Cardiac fibroblast (primary cell): Measurements from ENCODE around the gene TRPM3.

Experiments used
- DNase-seq, 2 donors: peaks; one replicate each; pipeline versions ENCODE4 v3.0.0 to v3.0.0-alpha.2; 2010; ENCODE audit warnings: low read depth in 2 of 2
- H3K4me3 ChIP-seq, 2 donors: replicated peaks in 1 of 2; 1 replicate in 1 of 2; 2 replicates in 1 of 2; pipeline ENCODE4 v1.5.1; 2011; ENCODE audit warnings: low read depth in 2 of 2, low read length in 2 of 2, mild to moderate bottlenecking in 2 of 2, moderate library complexity in 1 of 2
- CTCF ChIP-seq: IDR thresholded peaks from one replicate; pipeline ENCODE4 v1.5.1; 2011; ENCODE audit warnings: low read depth, mild to moderate bottlenecking, low read length, inconsistent platforms

Gene TRPM3

GRCh38 chr9:71121275-71122021 lies at the start of gene TRPM3:
Gene TRPM3, minus strand, starts transcription at chr9:71121621. Its CDS starts 267 bp downstream, at chr9:71121354.
- no peak within 1 kb of the TSS for H3K4me3 ChIP-seq
- no peak for DNase-seq
- TF ChIP-seq CTCF: no peak

- no peak overlapping the region for H3K4me3 ChIP-seq
- no peak for TF ChIP-seq CTCF
- DNase-seq: no peak
Measured at GRCh38 chr9:71168418-71168817, 47.0 kb upstream of the TRPM3 start.

GRCh38 chr9:71162126-71162525 lies 40.7 kb upstream of the TRPM3 start:
- no peak for DNase-seq
- TF ChIP-seq CTCF: no peak

GRCh38 chr9:71157731-71158130 lies 36.3 kb upstream of the TRPM3 start:
- H3K4me3 ChIP-seq: no peak overlapping the region
- no peak for DNase-seq
- no peak for TF ChIP-seq CTCF

More at GRCh38 chr9:71162126-71162525, 40.7 kb upstream of the TRPM3 start:
- no peak overlapping the region for H3K4me3 ChIP-seq

DNA sequence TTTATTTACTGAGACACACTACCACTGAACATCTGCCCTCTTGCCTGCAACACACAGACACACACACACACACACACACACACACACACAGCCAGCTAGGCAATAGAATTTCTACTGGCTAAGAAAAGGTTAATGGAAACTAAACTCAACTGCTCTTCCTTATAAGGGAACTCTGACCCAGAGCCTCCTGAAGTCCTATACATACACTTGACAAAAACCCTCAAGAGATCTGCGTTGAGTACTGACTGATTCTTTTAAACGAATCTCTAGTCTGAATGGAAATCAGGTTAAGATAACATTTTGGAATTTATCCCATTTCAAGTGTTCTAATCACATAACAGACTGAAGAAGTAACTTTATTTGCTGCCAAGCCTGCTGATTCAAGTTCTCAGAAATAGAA lies 25.9 kb upstream of the TRPM3 start:
- no peak for TF ChIP-seq CTCF

DNA sequence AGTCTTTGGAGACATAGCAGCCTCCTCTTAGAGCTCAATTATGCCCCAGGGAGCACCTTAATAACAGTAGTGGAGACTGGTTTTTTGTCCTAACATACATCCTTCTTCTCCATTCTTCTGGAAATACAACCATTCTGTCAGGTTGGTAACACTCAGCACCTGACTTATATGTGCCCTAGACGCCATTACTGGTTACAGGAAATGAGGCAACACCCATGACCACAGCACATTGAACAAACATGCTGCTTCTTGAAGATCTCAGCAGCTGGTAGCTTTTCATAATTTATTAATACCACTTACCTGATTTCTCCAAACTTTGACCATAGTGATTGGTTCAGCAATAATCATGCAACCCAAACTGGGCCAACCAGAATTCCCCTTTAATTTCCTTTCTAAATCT lies 25.1 kb upstream of the TRPM3 start:
- no peak for TF ChIP-seq CTCF
- H3K4me3 ChIP-seq: no peak overlapping the region

More for the DNA sequence above, 25.9 kb upstream of the TRPM3 start:
- no peak overlapping the region for H3K4me3 ChIP-seq
- DNase-seq: peak in 1 of 2 donors; percentile 29

GRCh38 chr9:71145179-71145578 lies 23.8 kb upstream of the TRPM3 start:
- DNase-seq: peak; percentile 14 to 88
- no peak for TF ChIP-seq CTCF
- no peak overlapping the region for H3K4me3 ChIP-seq

More for the DNA sequence above, 25.1 kb upstream of the TRPM3 start:
- DNase-seq: no peak
